Tibial artery (tissue), 4 donors: ENCODE measurements around the gene PDE11A.

Source experiments
- DNase-seq, 2 donors: peaks; one replicate each; pipeline ENCODE4 v3.0.0-alpha.2; 2019
- H3K27ac ChIP-seq, 2 donors: fragments of 200-600 bp; sonication (generic) in 1 of 2; 1 replicate in 1 of 2; 2 replicates in 1 of 2; pipeline ENCODE4 v1.5.1; 2018 to 2019; ENCODE audit warnings: mild to moderate bottlenecking in 1 of 2
- H3K27me3 ChIP-seq, 2 donors: fragments of 200-600 bp; sonication (generic) in 1 of 2; one replicate each; pipeline versions ENCODE4 v1.5.1 to v1.6.0; 2016 to 2019
- H3K36me3 ChIP-seq, 3 donors: fragments of 200-600 bp; sonication (generic) in 2 of 3; one replicate each; pipeline ENCODE4 v1.5.1; 2016 to 2019; ENCODE audit warnings: mild to moderate bottlenecking in 2 of 3
- H3K4me1 ChIP-seq, 4 donors: fragments of 200-600 bp; sonication (generic) in 2 of 4; 1 replicate in 3 of 4; 2 replicates in 1 of 4; pipeline ENCODE4 v1.5.1; 2016 to 2019
- H3K4me3 ChIP-seq, 2 donors: fragments of 200-600 bp; sonication (generic) in 1 of 2; 1 replicate in 1 of 2; 2 replicates in 1 of 2; pipeline ENCODE4 v1.5.1; 2018 to 2019; ENCODE audit warnings: mild to moderate bottlenecking in 2 of 2
- H3K9me3 ChIP-seq, 3 donors: fragments of 200-600 bp; sonication (generic) in 1 of 3; one replicate each; pipeline ENCODE4 v1.5.1; 2016 to 2019
- CTCF ChIP-seq, 2 experiments: fragments of 200-600 bp in 1 of 2; fragments of 450-650 bp in 1 of 2; IDR thresholded peaks; one replicate each; pipeline ENCODE4 v1.5.1; 2017 to 2019; ENCODE audit warnings: antibody characterized with exemption in 2 of 2, mild to moderate bottlenecking in 1 of 2, moderate library complexity in 1 of 2
- intact Hi-C: fragments of 100-400 bp; cut with DNase I; formaldehyde crosslinking; loops from one replicate; pipeline ENCODE4 v1.15.0; 2023; ENCODE audit warnings: low total_unique reads

The PDE11A gene

GRCh38 chr2:177603181-177603580 is 469.4 kb downstream of the PDE11A start:
- H3K9me3 ChIP-seq: no peaks in the 10 kb centered on the region
- no peak overlapping the region for H3K27ac ChIP-seq
- no peaks in the 10 kb centered on the region for H3K27me3 ChIP-seq
- no peaks in the 10 kb centered on the region for H3K36me3 ChIP-seq
- H3K4me3 ChIP-seq: no peak overlapping the region
- intact Hi-C loops: loop anchor here (5.0 to 10.0 kb wide), 2 partner anchors 118 to 266 kb away; no protein-coding TSS in a partner anchor
- no peak for DNase-seq
- peaks cover 0 to 12% (median 6%) of the 10 kb centered on the region in 4 donors for H3K4me1 ChIP-seq
- no peak for TF ChIP-seq CTCF (IDR thresholded peaks at IDR 0.05)

- TF ChIP-seq CTCF (IDR thresholded peaks at IDR 0.05): no peak
- Histone ChIP-seq H3K4me1 (peaks cover 0 to 17% (median 8%) of the 10 kb centered on the region in 4 donors), H3K9me3 (no peaks in the 10 kb centered on the region), H3K27me3 (no peaks in the 10 kb centered on the region), H3K4me3 (no peak overlapping the region), H3K27ac (no peak overlapping the region), H3K36me3 (no peaks in the 10 kb centered on the region)
- intact Hi-C loops: loop anchor here (5.0 to 10.0 kb wide), 2 partner anchors 118 to 265 kb away; no protein-coding TSS in a partner anchor
- DNase-seq: no peak
These were observed 469.9 kb downstream of the PDE11A start for GRCh38 chr2:177602611-177603164.

GRCh38 chr2:177600917-177601316 is 471.7 kb downstream of the PDE11A start:
- no peaks in the 10 kb centered on the region for H3K9me3 ChIP-seq
- no peaks in the 10 kb centered on the region for H3K27me3 ChIP-seq
- H3K36me3 ChIP-seq: no peaks in the 10 kb centered on the region
- H3K4me3 ChIP-seq: no peak overlapping the region
- H3K27ac ChIP-seq: no peak overlapping the region
- no peak for DNase-seq
- H3K4me1 ChIP-seq: peaks cover 0 to 19% (median 9%) of the 10 kb centered on the region in 4 donors
- TF ChIP-seq CTCF (IDR thresholded peaks at IDR 0.05): no peak
- intact Hi-C loops: loop anchor here (5.0 to 10.0 kb wide), 2 partner anchors 116 to 264 kb away; no protein-coding TSS in a partner anchor

- Histone ChIP-seq H3K27ac (no peak overlapping the region), H3K4me1 (peaks cover 0 to 19% (median 9%) of the 10 kb centered on the region in 4 donors), H3K36me3 (no peaks in the 10 kb centered on the region), H3K9me3 (no peaks in the 10 kb centered on the region), H3K4me3 (no peak overlapping the region), H3K27me3 (no peaks in the 10 kb centered on the region)
- no peak for DNase-seq
- TF ChIP-seq CTCF (IDR thresholded peaks at IDR 0.05): no peak
- intact Hi-C loops: loop anchor here (5.0 to 10.0 kb wide), 2 partner anchors 115 to 263 kb away; no protein-coding TSS in a partner anchor
These were observed 472.6 kb downstream of the PDE11A start for GRCh38 chr2:177599956-177600355.

- Histone ChIP-seq H3K4me1 (peaks cover 0 to 18% (median 9%) of the 10 kb centered on the region in 4 donors), H3K27me3 (no peaks in the 10 kb centered on the region), H3K4me3 (no peak overlapping the region), H3K9me3 (no peaks in the 10 kb centered on the region), H3K36me3 (no peaks in the 10 kb centered on the region), H3K27ac (no peak overlapping the region)
- no peak for DNase-seq
- TF ChIP-seq CTCF (IDR thresholded peaks at IDR 0.05): no peak
- intact Hi-C loops: no loop called here
These were observed 473.4 kb downstream of the PDE11A start for GRCh38 chr2:177599139-177599688.
